K562 (cell line): Measurements from ENCODE around the gene GNAT3. TPM values are rescaled to one million over a fixed set of nuclear protein-coding genes. Genes with fewer than 3 reads are reported as not detected.

Experiments used
- ATAC-seq: fragments of 200-7000 bp; cut with Tn5 transposase; 3 replicates; pipeline ENCODE4 v1.9.1; 2020; ENCODE audit warnings: moderate library complexity
- BruUV-seq: library from RNA; stranded (reverse); fragments of 400-500 nt; replicated peaks from 2 replicates; lab custom pipeline; 2021; lab: Mats Ljungman, UMichigan
- CTCF ChIA-PET: fragments of 300-600 bp; formaldehyde crosslinking; extraction: SDS; loops from one replicate; lab custom pipeline; 2021; ENCODE audit warnings: low intra/inter-chr PET ratio; lab: Yijun Ruan, JAX
- POLR2A ChIA-PET: fragments of 300-600, 350-650 bp; sonication (Branson Sonifier 250); formaldehyde crosslinking; extraction: SDS; loops from one replicate; lab custom pipeline; 2021; ENCODE audit warnings: antibody characterized with exemption, inconsistent platforms; lab: Yijun Ruan, JAX
- DNase-seq, 4 experiments: peaks; one replicate each; pipeline versions ENCODE4 v3.0.0 to v3.0.0-alpha.2; 2011 to 2018; ENCODE audit warnings: low spot score in 3 of 4, mixed read lengths in 3 of 4; ENCODE audit errors: extremely low read depth in 1 of 4
- FAIRE-seq: peaks from 2 replicates; lab custom pipeline; 2011; peaks lifted over from hg19 to GRCh38; lab: Jason Lieb, UNC
- H2AFZ ChIP-seq: 2 replicates; pipeline ENCODE4 v1.6.0; 2011; ENCODE audit warnings: low read depth, low read length, control low read depth, inconsistent platforms
- H3K27ac ChIP-seq: fragments of 200-600 bp; 3 replicates; pipeline ENCODE4 v1.8.0; 2011; ENCODE audit warnings: low read depth, mild to moderate bottlenecking, control low read depth, inconsistent platforms, low read length, moderate library complexity, mixed read lengths; ENCODE audit errors: extremely low read depth
- H3K27me3 ChIP-seq, 2 experiments: fragments of 300-600 bp in 1 of 2; 2 replicates in 1 of 2; 3 replicates in 1 of 2; pipeline versions ENCODE4 v1.6.0 to v1.8.0; 2011; ENCODE audit warnings: inconsistent platforms in 2 of 2, low read length in 2 of 2, mild to moderate bottlenecking in 1 of 2, mixed read lengths in 1 of 2, moderate library complexity in 1 of 2; ENCODE audit not compliant: control insufficient read depth in 2 of 2, insufficient read depth in 2 of 2
- H3K36me3 ChIP-seq: fragments of 300-600 bp; 3 replicates; pipeline ENCODE4 v1.8.0; 2011; ENCODE audit warnings: mild to moderate bottlenecking, low read length, inconsistent platforms; ENCODE audit not compliant: control insufficient read depth, insufficient read depth
- H3K4me1 ChIP-seq, 2 experiments: fragments of 200-600 bp in 1 of 2; replicated peaks in 1 of 2; 2 replicates in 1 of 2; 3 replicates in 1 of 2; pipeline versions ENCODE4 v1.5.1 to v1.8.0; 2011; ENCODE audit warnings: inconsistent platforms in 2 of 2, low read length in 2 of 2, mild to moderate bottlenecking in 1 of 2, mixed read lengths in 1 of 2, moderate library complexity in 1 of 2; ENCODE audit not compliant: control insufficient read depth in 2 of 2, insufficient read depth in 2 of 2
- H3K4me2 ChIP-seq: 2 replicates; pipeline ENCODE4 v1.6.1; 2011; ENCODE audit warnings: low read length, control low read depth, inconsistent platforms, mixed read lengths; ENCODE audit not compliant: insufficient read depth
- H3K4me3 ChIP-seq: fragments of 200-600 bp; sonication (generic), shearing (Covaris generic); 2 replicates; pipeline ENCODE4 v1.5.1; 2016; ENCODE audit warnings: control low read depth, inconsistent platforms
- H3K79me2 ChIP-seq: fragments of 200-600 bp; 3 replicates; pipeline ENCODE4 v1.8.0; 2011; ENCODE audit warnings: low read length, inconsistent platforms; ENCODE audit not compliant: control insufficient read depth, insufficient read depth
- H3K9ac ChIP-seq, 2 experiments: 2 replicates each; pipeline versions ENCODE4 v1.6.0 to v1.6.1; 2011; ENCODE audit warnings: low read depth in 2 of 2, low read length in 2 of 2, control low read depth in 1 of 2, inconsistent platforms in 1 of 2, mild to moderate bottlenecking in 1 of 2, mixed read lengths in 1 of 2; ENCODE audit not compliant: insufficient read depth in 1 of 2
- H3K9me1 ChIP-seq: one replicate; pipeline ENCODE4 v1.6.0; 2011; ENCODE audit warnings: inconsistent platforms, mild to moderate bottlenecking, low read length, moderate library complexity; ENCODE audit not compliant: control insufficient read depth, insufficient read depth
- H3K9me3 ChIP-seq: replicated peaks from 2 replicates; pipeline ENCODE4 v1.5.1; 2011; ENCODE audit warnings: low read depth, low read length, inconsistent platforms; ENCODE audit not compliant: control insufficient read depth, insufficient read depth
- H4K20me1 ChIP-seq: replicated peaks from 2 replicates; pipeline ENCODE4 v1.6.1; 2011; ENCODE audit warnings: low read length, inconsistent platforms, mixed read lengths; ENCODE audit not compliant: control insufficient read depth, insufficient read depth
- BCLAF1 ChIP-seq, 2 experiments: fragments of 450-650 bp in 1 of 2; IDR thresholded peaks; 2 replicates each; pipeline ENCODE4 v1.6.1; 2011 to 2017; ENCODE audit warnings: low read depth in 2 of 2, antibody characterized with exemption in 1 of 2, borderline replicate concordance in 1 of 2, low read length in 1 of 2, mild to moderate bottlenecking in 1 of 2, mixed read lengths in 1 of 2; ENCODE audit not compliant: control insufficient read depth in 1 of 2
- BDP1 ChIP-seq: IDR thresholded peaks from 3 replicates; pipeline ENCODE4 v1.6.1; 2011; ENCODE audit not compliant: insufficient read length, insufficient read depth
- CREBBP ChIP-seq: IDR thresholded peaks from one replicate; pipeline ENCODE4 v1.6.1; 2012; ENCODE audit warnings: low read depth, mild to moderate bottlenecking, control low read depth, inconsistent platforms, low read length
- EWSR1 ChIP-seq: fragments of 450-650 bp; IDR thresholded peaks from 2 replicates; pipeline ENCODE4 v1.6.1; 2018; ENCODE audit warnings: borderline replicate concordance, mild to moderate bottlenecking, low read depth, moderate library complexity; ENCODE audit not compliant: partially characterized antibody
- FOS ChIP-seq: IDR thresholded peaks from 3 replicates; pipeline ENCODE4 v1.6.1; 2011; ENCODE audit not compliant: insufficient read length; ENCODE audit errors: extremely low read depth
- GABPB1 ChIP-seq: sonication (generic); formaldehyde crosslinking; IDR thresholded peaks from 2 replicates; pipeline ENCODE4 v1.8.0; 2022; ENCODE audit warnings: mild to moderate bottlenecking, missing genetic modification reagents
- KDM2B ChIP-seq: fragments of 250-450 bp; sonication (Bioruptor Pico); IDR thresholded peaks from 2 replicates; pipeline ENCODE4 v1.8.0; 2021; ENCODE audit warnings: mild to moderate bottlenecking, moderate library complexity
- KDM5B ChIP-seq: fragments of 200-600 bp; sonication (generic); IDR thresholded peaks from 2 replicates; pipeline ENCODE4 v1.6.1; 2012; ENCODE audit warnings: low read depth, mild to moderate bottlenecking, moderate library complexity, low read length, control low read depth, inconsistent platforms; ENCODE audit not compliant: insufficient replicate concordance
- MITF ChIP-seq: IDR thresholded peaks from 2 replicates; pipeline ENCODE4 v1.6.1; 2014; ENCODE audit warnings: antibody characterized with exemption
- MTA3 ChIP-seq: fragments of 450-650 bp; formaldehyde crosslinking; IDR thresholded peaks from 2 replicates; pipeline ENCODE4 v1.6.1; 2017; ENCODE audit warnings: mild to moderate bottlenecking, borderline replicate concordance
- SP2 ChIP-seq: IDR thresholded peaks from 2 replicates; pipeline ENCODE4 v1.6.1; 2011; ENCODE audit warnings: mild to moderate bottlenecking, low read depth, low read length, moderate library complexity; ENCODE audit not compliant: poor library complexity, severe bottlenecking; ENCODE audit errors: extremely low read depth
- SRF ChIP-seq, 2 experiments: fragments of 250-450, 450-650 bp in 1 of 2; sonication (Bioruptor Pico) in 1 of 2; sonication (generic) in 1 of 2; formaldehyde crosslinking; IDR thresholded peaks; 2 replicates each; pipeline versions ENCODE4 v1.5.0 to v1.5.1; 2020 to 2022; ENCODE audit warnings: mild to moderate bottlenecking in 1 of 2, missing genetic modification reagents in 1 of 2
- ZMIZ1 ChIP-seq, 2 experiments: fragments of 150-350 bp in 1 of 2; IDR thresholded peaks; 2 replicates each; pipeline ENCODE4 v1.6.1; 2012 to 2016; ENCODE audit warnings: low read depth in 2 of 2, low read length in 2 of 2, mild to moderate bottlenecking in 1 of 2, moderate library complexity in 1 of 2
- ZNF121 ChIP-seq: sonication (generic); formaldehyde crosslinking; conservative IDR thresholded peaks from 2 replicates; pipeline ENCODE4 v1.8.0; 2022; ENCODE audit warnings: missing genetic modification reagents
- ZNF445 ChIP-seq: fragments of 250-450 bp; sonication (Bioruptor Pico); IDR thresholded peaks from 2 replicates; pipeline ENCODE4 v1.4.0; 2020; ENCODE audit warnings: low read depth, mild to moderate bottlenecking, moderate library complexity
- WGBS: fragments of 100-300 bp; shearing (Covaris generic); methylation state at CpG from one replicate; pipeline ENCODE4 v1.1.6; 2016; ENCODE audit warnings: low coverage, mixed read lengths; ENCODE audit not compliant: insufficient coverage; ENCODE audit errors: missing lambda C conversion rate; 5-methylcytosine and 5-hydroxymethylcytosine counted together
- in situ Hi-C: fragments of 300-500 bp; cut with MboI; formaldehyde crosslinking; loops from 4 replicates; pipeline ENCODE4 v1.15.0; 2018; ENCODE audit warnings: inconsistent platforms, mixed read lengths
- intact Hi-C: fragments of 100-400 bp; cut with micrococcal nuclease; formaldehyde crosslinking; loops from 2 replicates; pipeline ENCODE4 v1.14.2; 2022
- polyA plus RNA-seq, 8 experiments: library from polyadenylated mRNA; depleted of rRNA in 4 of 8; stranded (reverse) in 5 of 8; unstranded in 3 of 8; fragments of >200 nt; fragmentation: Nextera tagmentation in 2 of 8; fragmentation: Illumina TruSeq in 1 of 8; extraction: Ambion mirVana in 2 of 8; extraction: Trizol in 1 of 8; gene quantifications; 2 replicates each; pipeline versions ENCODE4 v1.2.1 to v1.2.3, GENCODE V29; 2011 to 2014; ENCODE audit warnings: inconsistent platforms in 1 of 8, missing spikeins in 1 of 8
- total RNA-seq, 7 experiments: library from RNA; depleted of rRNA in 6 of 7; stranded (reverse); fragments of >200 nt in 6 of 7; fragmentation: Illumina TruSeq in 2 of 7; extraction: Trizol in 2 of 7; gene quantifications; 2 replicates each; pipeline versions ENCODE4 v1.2.1 to v1.2.3, GENCODE V29; 2011 to 2021; ENCODE audit warnings: low replicate concordance in 1 of 7

GNAT3 gene
- total and polyA plus RNA-seq, 9 of the 15 experiments (the other 6 are each of a cell fraction or from before 2014, with no cell fraction given) = not detected

GRCh38 chr7:80467069-80467468, 44.8 kb downstream of the GNAT3 start:
- intact Hi-C loops (no loop called here), in situ Hi-C loops (no loop called here)
- no peaks in the 10 kb centered on the region for H3K9me3 ChIP-seq
- no peaks in the 10 kb centered on the region for H3K36me3 ChIP-seq
- H2AFZ ChIP-seq = no peak overlapping the region
- H3K27me3 ChIP-seq = no peaks in the 10 kb centered on the region
- no peaks in the 10 kb centered on the region for H3K4me1 ChIP-seq
- no peaks in the 10 kb centered on the region for H3K9me1 ChIP-seq
- WGBS = 0% methylated on average over 3 of the region's 3 CpGs
- no peak overlapping the region for H3K9ac ChIP-seq
- no peak overlapping the region for H3K27ac ChIP-seq
- no peaks in the 10 kb centered on the region for H3K79me2 ChIP-seq
- DNase-seq (no peak), ATAC-seq (no peak), FAIRE-seq (no peak)
- POLR2A ChIA-PET = no interaction called here
- no peak overlapping the region for H3K4me3 ChIP-seq
- H4K20me1 ChIP-seq = no peaks in the 10 kb centered on the region
- no TSS peak for BruUV-seq
- CTCF ChIA-PET = no interaction called here
- H3K4me2 ChIP-seq = no peak overlapping the region
- TF ChIP-seq KDM5B = no peak
- TF ChIP-seq SRF (CRISPR knock-in tag; IDR thresholded peaks at IDR 0.05) = no peak
- no peak for TF ChIP-seq FOS
- no peak for TF ChIP-seq EWSR1
- no peak for TF ChIP-seq MITF
- TF ChIP-seq ZMIZ1 (IDR thresholded peaks at IDR 0.05; ENCODE audit: low read depth in 2 of 2, low read length in 2 of 2) = no peak
- no peak for TF ChIP-seq MTA3
- TF ChIP-seq ZNF121 (CRISPR knock-in tag) = no peak
- TF ChIP-seq GABPB1 (CRISPR knock-in tag) = no peak
- TF ChIP-seq BDP1 = no peak
- no peak for TF ChIP-seq BCLAF1 (IDR thresholded peaks at IDR 0.05; ENCODE audit: borderline replicate concordance in 1 of 2, control insufficient read depth in 1 of 2, low read depth in 2 of 2, low read length in 1 of 2)
- no peak for TF ChIP-seq SP2
- no peak for TF ChIP-seq CREBBP
- TF ChIP-seq KDM2B = no peak
- no peak for TF ChIP-seq ZNF445 (CRISPR knock-in tag)
